Stimulated activated CD4-positive, alpha-beta T cell treated with anti-CD3 and anti-CD28 coated beads, TNF-alpha, amount 100 ng/mL, for 4 hours (primary cell): Measurements from ENCODE around the gene RCAN2.

Source experiments
- DNase-seq, 3 experiments: peaks; one replicate each; pipeline ENCODE4 v3.0.0-alpha.2; 2020; ENCODE audit warnings: low read depth in 3 of 3

The RCAN2 gene

GRCh38 chr6:46491628-46492547, 639 bp upstream of the RCAN2 start:
- no peak for DNase-seq

GRCh38 chr6:46490425-46491200, 636 bp downstream of the RCAN2 start:
- DNase-seq = no peak

GRCh38 chr6:46486181-46486580, 5.1 kb downstream of the RCAN2 start:
- no peak for DNase-seq

GRCh38 chr6:46484081-46484820, 7.0 kb downstream of the RCAN2 start:
- no peak for DNase-seq

GRCh38 chr6:46476301-46476700, 14.9 kb downstream of the RCAN2 start:
- DNase-seq = no peak

GRCh38 chr6:46473881-46474280, 17.4 kb downstream of the RCAN2 start:
- DNase-seq = no peak

GRCh38 chr6:46472243-46472642, 19.0 kb downstream of the RCAN2 start:
- DNase-seq = no peak

GRCh38 chr6:46469021-46469420, 22.2 kb downstream of the RCAN2 start:
- DNase-seq = no peak

- no peak for DNase-seq
These were observed 22.7 kb downstream of the RCAN2 start for GRCh38 chr6:46468403-46469010.

GRCh38 chr6:46466570-46466969, 24.7 kb downstream of the RCAN2 start:
- no peak for DNase-seq

GRCh38 chr6:46465294-46466165, 25.7 kb downstream of the RCAN2 start:
- no peak for DNase-seq

GRCh38 chr6:46456297-46456696, 35.0 kb downstream of the RCAN2 start:
- DNase-seq = no peak

GRCh38 chr6:46454691-46455090, 36.6 kb downstream of the RCAN2 start:
- DNase-seq = no peak

- no peak for DNase-seq
These were observed 37.4 kb downstream of the RCAN2 start for GRCh38 chr6:46453741-46454316.

GRCh38 chr6:46453216-46453615, 38.0 kb downstream of the RCAN2 start:
- DNase-seq = no peak

GRCh38 chr6:46452312-46452917, 38.8 kb downstream of the RCAN2 start:
- DNase-seq = no peak

- DNase-seq = no peak
These were observed 39.9 kb downstream of the RCAN2 start for GRCh38 chr6:46451343-46451742.

GRCh38 chr6:46444772-46445454, 46.3 kb downstream of the RCAN2 start:
- no peak for DNase-seq

- DNase-seq = no peak
These were observed 47.6 kb downstream of the RCAN2 start for GRCh38 chr6:46443623-46444022.
